Bronchial epithelial cell (primary cell): ENCODE data around the gene RSPH6A. TPM values are rescaled to one million over a fixed set of nuclear protein-coding genes. Genes with fewer than 3 reads are reported as not detected.

ENCODE experiments used
- DNase-seq: peaks from one replicate; pipeline ENCODE4 v3.0.0-alpha.2; 2010; ENCODE audit warnings: low read depth
- FAIRE-seq: peaks from 2 replicates; lab custom pipeline; 2011; peaks lifted over from hg19 to GRCh38; lab: Jason Lieb, UNC
- H3K27me3 ChIP-seq: 2 replicates; pipeline ENCODE4 v1.5.1; 2011; ENCODE audit warnings: low read length; ENCODE audit not compliant: control insufficient read depth, insufficient read depth
- H3K36me3 ChIP-seq: 2 replicates; pipeline ENCODE4 v1.5.1; 2011; ENCODE audit warnings: low read length; ENCODE audit not compliant: control insufficient read depth, insufficient read depth
- H3K4me3 ChIP-seq: 2 replicates; pipeline ENCODE4 v1.5.1; 2011; ENCODE audit warnings: mild to moderate bottlenecking, low read depth, low read length, control low read depth
- CTCF ChIP-seq: IDR thresholded peaks from 2 replicates; pipeline ENCODE4 v1.5.1; 2011; ENCODE audit warnings: mild to moderate bottlenecking, moderate library complexity, low read length, control low read depth, inconsistent platforms; ENCODE audit not compliant: insufficient read depth, severe bottlenecking
- total RNA-seq: library from RNA; depleted of rRNA; stranded (reverse); fragments of >200 nt; gene quantifications from 2 replicates; pipeline ENCODE4 v1.2.1, GENCODE V29; 2014

RSPH6A gene
- total RNA-seq, 1 donor from 2014 or later, result not detected

GRCh38 chr19:45827459-45828093, 12.5 kb upstream of the RSPH6A start:
- DNase-seq (no peak), FAIRE-seq (no peak)
- Histone ChIP-seq H3K4me3 (no peak overlapping the region), H3K36me3 (peaks cover 66% of the 10 kb centered on the region), H3K27me3 (no peaks in the 10 kb centered on the region)
- TF ChIP-seq CTCF, result no peak

GRCh38 chr19:45826934-45827333, 11.8 kb upstream of the RSPH6A start:
- no peak for FAIRE-seq
- TF ChIP-seq CTCF, result no peak
- H3K36me3 ChIP-seq, result peaks cover 62% of the 10 kb centered on the region

GRCh38 chr19:45825917-45826893, 11.1 kb upstream of the RSPH6A start:
- peaks cover 57% of the 10 kb centered on the region for H3K36me3 ChIP-seq
- FAIRE-seq (no peak), DNase-seq (no peak)
- H3K4me3 ChIP-seq, result no peak overlapping the region
- no peak for TF ChIP-seq CTCF
- H3K27me3 ChIP-seq, result no peaks in the 10 kb centered on the region

More at GRCh38 chr19:45826934-45827333, 11.8 kb upstream of the RSPH6A start:
- H3K4me3 ChIP-seq, result no peak overlapping the region
- no peaks in the 10 kb centered on the region for H3K27me3 ChIP-seq
- no peak for DNase-seq

- TF ChIP-seq CTCF, result no peak
- FAIRE-seq, result no peak
- Histone ChIP-seq H3K4me3 (no peak overlapping the region), H3K27me3 (no peaks in the 10 kb centered on the region), H3K36me3 (peaks cover 56% of the 10 kb centered on the region)
- no peak for DNase-seq
These were observed 10.1 kb upstream of the RSPH6A start for GRCh38 chr19:45825263-45825605.

- peaks cover 51% of the 10 kb centered on the region for H3K36me3 ChIP-seq
- DNase-seq, result no peak
- FAIRE-seq, result no peak
- no peaks in the 10 kb centered on the region for H3K27me3 ChIP-seq
- no peak overlapping the region for H3K4me3 ChIP-seq
- no peak for TF ChIP-seq CTCF
These were observed 9.6 kb upstream of the RSPH6A start for GRCh38 chr19:45824531-45825262.
